Stimulated activated CD4-positive, alpha-beta T cell treated with anti-CD3 and anti-CD28 coated beads, Interleukin-4, amount 100 ng/mL, for 1 hour (primary cell): Measurements from ENCODE around the gene OGDH.
"Not testable (repeated sequence)": the region's sequence is repeated elsewhere in the genome, so short reads cannot be mapped to it uniquely, and the experiment has no call there.

ENCODE experiments used
- DNase-seq: peaks from one replicate; pipeline ENCODE4 v3.0.0-alpha.2; 2020

OGDH gene

GRCh38 chr7:44581879-44582603 is 24.4 kb upstream of the OGDH start, which contains the start of gene TMED4:
Gene TMED4, minus strand, starts transcription at chr7:44582231. Its CDS starts 25 bp downstream, at chr7:44582206.
- DNase-seq, result peak; percentile 100

- DNase-seq, result no peak
Observed at GRCh38 chr7:44583146-44583865, 23.1 kb upstream of the OGDH start.

GRCh38 chr7:44587843-44588711 is 18.4 kb upstream of the OGDH start:
- DNase-seq, result peak; percentile 50

- no peak for DNase-seq
Observed at GRCh38 chr7:44590910-44591309, 15.5 kb upstream of the OGDH start.

GRCh38 chr7:44595934-44596635 is 10.3 kb upstream of the OGDH start:
- DNase-seq, result no peak

GRCh38 chr7:44597181-44597580 is 9.2 kb upstream of the OGDH start:
- not testable (repeated sequence) for DNase-seq

GRCh38 chr7:44599222-44599621 is 7.2 kb upstream of the OGDH start:
- DNase-seq, result no peak

GRCh38 chr7:44602576-44602910 is 3.9 kb upstream of the OGDH start:
- DNase-seq, result no peak

GRCh38 chr7:44603193-44603592 is 3.2 kb upstream of the OGDH start:
- DNase-seq, result no peak

GRCh38 chr7:44604941-44605340 is 1.5 kb upstream of the OGDH start:
- no peak for DNase-seq

- no peak for DNase-seq
Observed at GRCh38 chr7:44607141-44608068, 978 bp downstream of the OGDH start.

GRCh38 chr7:44608916-44609648 is 2.7 kb downstream of the OGDH start:
- no peak for DNase-seq

- no peak for DNase-seq
Observed at GRCh38 chr7:44609829-44610228, 3.4 kb downstream of the OGDH start.

GRCh38 chr7:44615149-44615611 is 8.8 kb downstream of the OGDH start:
- no peak for DNase-seq

- DNase-seq, result no peak
Observed at GRCh38 chr7:44615793-44616192, 9.4 kb downstream of the OGDH start.

GRCh38 chr7:44616545-44616944 is 10.1 kb downstream of the OGDH start:
- no peak for DNase-seq

GRCh38 chr7:44617225-44617890 is 10.9 kb downstream of the OGDH start:
- peak; percentile 28 for DNase-seq

- no peak for DNase-seq
Observed at GRCh38 chr7:44618045-44618444, 11.6 kb downstream of the OGDH start.

GRCh38 chr7:44618753-44619152 is 12.3 kb downstream of the OGDH start:
- no peak for DNase-seq

- DNase-seq, result no peak
Observed at GRCh38 chr7:44621034-44621749, 14.8 kb downstream of the OGDH start.
